OCI-LY1 (cell line): ENCODE results near the gene UBE2S.

ENCODE experiments used
- H2AFZ ChIP-seq: fragments of 200-600 bp; sonication (generic), shearing (Covaris generic); 2 replicates; pipeline ENCODE4 v1.6.0; 2014; ENCODE audit warnings: antibody characterized with exemption, mild to moderate bottlenecking, low read length
- H3F3A ChIP-seq: fragments of 200-600 bp; sonication (generic), shearing (Covaris generic); 2 replicates; pipeline ENCODE4 v1.6.0; 2014; ENCODE audit warnings: mild to moderate bottlenecking, antibody characterized with exemption, low read length, moderate library complexity; ENCODE audit not compliant: insufficient read depth
- H3K27ac ChIP-seq: fragments of 200-600 bp; sonication (generic); 2 replicates; pipeline ENCODE4 v1.5.1; 2014; ENCODE audit warnings: low read length, mixed run types, mild to moderate bottlenecking, low read depth; ENCODE audit not compliant: poor library complexity, severe bottlenecking
- H3K27me3 ChIP-seq: fragments of 200-600 bp; sonication (generic); 2 replicates; pipeline ENCODE4 v1.6.0; 2014; ENCODE audit warnings: antibody characterized with exemption, mild to moderate bottlenecking, low read length, moderate library complexity; ENCODE audit not compliant: insufficient read depth
- H3K36me3 ChIP-seq: fragments of 200-600 bp; sonication (generic); 2 replicates; pipeline ENCODE4 v1.6.1; 2014; ENCODE audit warnings: mild to moderate bottlenecking, antibody characterized with exemption, low read length, moderate library complexity, mixed read lengths; ENCODE audit not compliant: insufficient read depth
- H3K4me1 ChIP-seq: fragments of 200-600 bp; sonication (generic); 2 replicates; pipeline ENCODE4 v1.5.1; 2014; ENCODE audit warnings: mild to moderate bottlenecking, low read length, moderate library complexity; ENCODE audit not compliant: insufficient read depth, severe bottlenecking
- H3K4me2 ChIP-seq: fragments of 200-600 bp; sonication (generic), shearing (Covaris generic); 2 replicates; pipeline ENCODE4 v1.6.1; 2014; ENCODE audit warnings: low read length
- H3K4me3 ChIP-seq: fragments of 200-600 bp; sonication (generic); 2 replicates; pipeline ENCODE4 v1.5.1; 2014; ENCODE audit warnings: low read length, low read depth, mild to moderate bottlenecking, mixed read lengths; ENCODE audit not compliant: poor library complexity, severe bottlenecking
- H3K79me2 ChIP-seq: fragments of 200-600 bp; shearing (Covaris generic); 2 replicates; pipeline ENCODE4 v1.6.1; 2016; ENCODE audit warnings: mixed run types, low read length, mixed read lengths; ENCODE audit not compliant: insufficient read depth
- H3K9ac ChIP-seq: fragments of 200-600 bp; sonication (generic), shearing (Covaris generic); 2 replicates; pipeline ENCODE4 v1.6.1; 2014; ENCODE audit warnings: mild to moderate bottlenecking, low read length, mixed read lengths
- H3K9me2 ChIP-seq: fragments of 200-600 bp; sonication (generic), shearing (Covaris generic); 2 replicates; pipeline ENCODE4 v1.6.1; 2014; ENCODE audit warnings: low read depth, mild to moderate bottlenecking, low read length, mixed read lengths
- H3K9me3 ChIP-seq: fragments of 200-600 bp; shearing (Covaris generic); 2 replicates; pipeline ENCODE4 v1.6.1; 2014; ENCODE audit warnings: low read length, mixed read lengths
- H4K20me1 ChIP-seq: fragments of 200-600 bp; sonication (generic), shearing (Covaris generic); 2 replicates; pipeline ENCODE4 v1.6.0; 2016; ENCODE audit warnings: mild to moderate bottlenecking, low read length; ENCODE audit not compliant: insufficient read depth
- CTCF ChIP-seq: fragments of 200-600 bp; sonication (generic), shearing (Covaris generic); IDR thresholded peaks from 2 replicates; pipeline ENCODE4 v1.5.1; 2017; ENCODE audit warnings: mild to moderate bottlenecking, antibody characterized with exemption, low read length, moderate library complexity, mixed read lengths
- EZH2 ChIP-seq: fragments of 200-600 bp; sonication (generic), shearing (Covaris generic); IDR thresholded peaks from 2 replicates; pipeline ENCODE4 v1.8.0; 2017; ENCODE audit warnings: borderline replicate concordance, mixed run types, mild to moderate bottlenecking, antibody characterized with exemption, low read length, moderate library complexity, mixed read lengths

Gene UBE2S

GRCh38 chr19:55437410-55437809 is 29.8 kb upstream of the UBE2S start:
- Histone ChIP-seq H3K27ac (no peak overlapping the region), H3K27me3 (no peaks in the 10 kb centered on the region)

DNA sequence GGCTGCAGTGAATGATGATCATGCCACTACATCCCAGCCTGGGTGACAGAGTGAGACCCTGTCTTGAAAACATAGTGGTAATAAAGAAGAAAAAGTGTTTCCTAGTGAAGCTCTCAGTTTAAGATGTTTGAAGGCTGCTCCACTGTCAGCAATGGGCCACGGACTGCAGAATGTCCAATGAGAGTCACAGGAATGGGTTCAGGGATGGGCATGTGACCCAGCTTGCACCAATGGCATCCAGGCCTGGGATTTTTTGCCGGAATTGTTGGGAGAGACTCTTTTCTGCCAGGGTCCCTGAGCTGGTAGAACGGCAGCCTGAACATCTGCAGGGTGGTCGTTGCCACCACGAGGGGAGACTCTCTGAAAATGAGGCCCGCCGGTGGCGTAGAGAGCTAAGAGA is 29.3 kb upstream of the UBE2S start:
- H3K9ac ChIP-seq = no peak overlapping the region
- H3K9me2 ChIP-seq = no peaks in the 10 kb centered on the region
- TF ChIP-seq EZH2 (no peak), CTCF (no peak)
- no peaks in the 10 kb centered on the region for H4K20me1 ChIP-seq
- no peak overlapping the region for H2AFZ ChIP-seq
- H3K9me3 ChIP-seq = no peaks in the 10 kb centered on the region
- no peaks in the 10 kb centered on the region for H3F3A ChIP-seq
- no peak overlapping the region for H3K4me2 ChIP-seq
- no peaks in the 10 kb centered on the region for H3K36me3 ChIP-seq
- H3K27ac ChIP-seq = no peak overlapping the region
- H3K4me3 ChIP-seq = no peak overlapping the region
- no peaks in the 10 kb centered on the region for H3K4me1 ChIP-seq
- no peaks in the 10 kb centered on the region for H3K27me3 ChIP-seq
- H3K79me2 ChIP-seq = no peaks in the 10 kb centered on the region

More at GRCh38 chr19:55437410-55437809, 29.8 kb upstream of the UBE2S start:
- no peak for TF ChIP-seq CTCF
- TF ChIP-seq EZH2 = no peak
- Histone ChIP-seq H3F3A (no peaks in the 10 kb centered on the region), H3K4me1 (no peaks in the 10 kb centered on the region), H3K4me3 (no peak overlapping the region), H3K9ac (no peak overlapping the region), H3K9me3 (no peaks in the 10 kb centered on the region), H2AFZ (no peak overlapping the region), H3K79me2 (no peaks in the 10 kb centered on the region), H3K9me2 (no peaks in the 10 kb centered on the region), H3K4me2 (no peak overlapping the region), H4K20me1 (no peaks in the 10 kb centered on the region), H3K36me3 (no peaks in the 10 kb centered on the region)

DNA sequence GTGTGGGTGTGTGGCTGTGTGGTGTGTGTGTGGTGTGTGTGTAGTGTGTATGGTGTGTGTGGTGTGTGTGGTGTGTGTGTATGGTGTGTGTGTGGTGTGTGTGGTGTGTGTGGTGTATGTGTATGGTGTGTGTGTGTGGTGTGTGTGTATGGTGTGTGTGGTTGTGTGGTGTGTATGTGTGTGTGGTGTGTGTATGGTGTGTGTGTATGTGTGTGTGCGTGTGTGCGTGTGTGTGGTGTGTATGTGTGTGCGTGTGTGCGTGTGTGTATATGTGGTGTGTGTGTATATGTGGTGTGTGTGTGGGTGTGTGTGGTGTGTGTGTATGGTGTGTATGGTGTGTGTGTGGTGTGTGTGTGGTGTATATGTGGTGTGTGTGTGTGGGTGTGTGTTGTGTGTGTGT is 27.4 kb upstream of the UBE2S start:
- H3K9me3 ChIP-seq = no peaks in the 10 kb centered on the region
- TF ChIP-seq CTCF (no peak), EZH2 (no peak)
- H3K4me3 ChIP-seq = no peak overlapping the region
- no peak overlapping the region for H3K4me2 ChIP-seq
- H3K27me3 ChIP-seq = no peaks in the 10 kb centered on the region
- H3K36me3 ChIP-seq = no peaks in the 10 kb centered on the region
- H3K27ac ChIP-seq = no peak overlapping the region
- H3F3A ChIP-seq = no peaks in the 10 kb centered on the region
- no peaks in the 10 kb centered on the region for H3K9me2 ChIP-seq
- H3K79me2 ChIP-seq = no peaks in the 10 kb centered on the region
- H4K20me1 ChIP-seq = no peaks in the 10 kb centered on the region
- no peak overlapping the region for H2AFZ ChIP-seq
- no peaks in the 10 kb centered on the region for H3K4me1 ChIP-seq
- no peak overlapping the region for H3K9ac ChIP-seq
